Smooth muscle cell (in vitro differentiated cells): Measurements from ENCODE around the gene PASD1. TPM values are rescaled to one million over a fixed set of nuclear protein-coding genes. Genes with fewer than 3 reads are reported as not detected.

Experiments used
- DNase-seq: peaks from one replicate; lab custom pipeline; 2025; ENCODE audit not compliant: unreplicated experiment; lab: John Stamatoyannopoulos, UW
- H2AFZ ChIP-seq: fragments of 200-600 bp; sonication (generic); 2 replicates; pipeline ENCODE4 v1.6.0; 2016; ENCODE audit warnings: antibody characterized with exemption, low read depth, mild to moderate bottlenecking
- H3F3A ChIP-seq: fragments of 200-600 bp; sonication (generic); 2 replicates; pipeline ENCODE4 v1.6.0; 2017; ENCODE audit warnings: antibody characterized with exemption, low read depth
- H3K27ac ChIP-seq: fragments of 200-600 bp; sonication (generic); 2 replicates; pipeline ENCODE4 v1.5.1; 2016; ENCODE audit warnings: low read depth, mild to moderate bottlenecking
- H3K27me3 ChIP-seq: fragments of 200-600 bp; sonication (generic); 2 replicates; pipeline ENCODE4 v1.6.1; 2016; ENCODE audit warnings: low read depth, mild to moderate bottlenecking
- H3K36me3 ChIP-seq: fragments of 200-600 bp; sonication (generic); 2 replicates; pipeline ENCODE4 v1.5.1; 2016; ENCODE audit warnings: low read depth
- H3K4me1 ChIP-seq: fragments of 200-600 bp; sonication (generic); 2 replicates; pipeline ENCODE4 v1.5.1; 2016; ENCODE audit warnings: low read depth
- H3K4me2 ChIP-seq: fragments of 200-600 bp; sonication (generic); 2 replicates; pipeline ENCODE4 v1.6.0; 2016; ENCODE audit warnings: mild to moderate bottlenecking
- H3K4me3 ChIP-seq: fragments of 200-600 bp; sonication (generic); 2 replicates; pipeline ENCODE4 v1.5.1; 2016; ENCODE audit warnings: mild to moderate bottlenecking
- H3K79me2 ChIP-seq: fragments of 200-600 bp; sonication (generic); 2 replicates; pipeline ENCODE4 v1.6.0; 2016; ENCODE audit warnings: low read depth, mild to moderate bottlenecking
- H3K9ac ChIP-seq: fragments of 200-600 bp; sonication (generic); 2 replicates; pipeline ENCODE4 v1.6.0; 2016; ENCODE audit warnings: low read depth
- H3K9me3 ChIP-seq: fragments of 200-600 bp; sonication (generic); replicated peaks from 2 replicates; pipeline ENCODE4 v1.5.1; 2016; ENCODE audit warnings: low read depth
- H4K20me1 ChIP-seq: fragments of 200-600 bp; sonication (generic); 2 replicates; pipeline ENCODE4 v1.6.0; 2016; ENCODE audit warnings: low read depth
- WGBS: methylation state at CpG from one replicate; pipeline ENCODE4 v1.1.7; 2016; ENCODE audit warnings: low lambda C conversion rate; 5-methylcytosine and 5-hydroxymethylcytosine counted together
- polyA plus RNA-seq: library from polyadenylated mRNA; unstranded; fragments of >200 nt; fragmentation: Nextera tagmentation; extraction: Ambion mirVana; gene quantifications from 2 replicates; pipeline ENCODE4 v1.2.1, GENCODE V29; 2016
- total RNA-seq: library from RNA; depleted of rRNA; stranded (reverse); fragments of >200 nt; gene quantifications from 2 replicates; pipeline ENCODE4 v1.2.3, GENCODE V29; 2014
- TF ChIP-seq, protein P1 (sequence below): fragments of 200-600 bp; sonication (generic); IDR thresholded peaks from 2 replicates; pipeline ENCODE4 v1.5.1; 2017; ENCODE audit warnings: borderline replicate concordance, mild to moderate bottlenecking, antibody characterized with exemption; ENCODE audit not compliant: insufficient read depth, poor library complexity, severe bottlenecking

PASD1 gene
- total and polyA plus RNA-seq, 2 experiments from 2014 or later = 0.17 TPM; not detected in 1

DNA sequence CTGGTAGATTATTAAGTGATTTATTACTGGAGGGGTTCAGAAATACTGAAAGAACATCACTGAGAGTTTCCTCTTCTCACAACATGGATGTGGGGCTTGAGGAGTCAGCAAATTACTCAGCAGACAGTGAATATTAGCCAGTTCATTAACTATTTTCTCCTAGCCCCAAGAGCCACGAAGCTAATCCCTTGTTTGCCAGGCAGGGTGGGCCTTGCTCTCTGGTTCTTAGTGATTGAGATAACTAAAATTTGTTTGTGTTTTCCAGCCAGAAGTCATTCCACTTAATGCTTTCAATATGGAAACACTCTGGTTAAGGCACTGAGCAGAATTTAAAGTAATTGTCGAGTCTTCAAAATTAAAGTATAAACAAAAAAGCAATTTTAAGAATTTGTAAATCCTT lies 40.1 kb upstream of the PASD1 start:
- Histone ChIP-seq H4K20me1 (no peaks in the 10 kb centered on the region), H3K4me3 (no peak overlapping the region), H3K4me1 (no peaks in the 10 kb centered on the region), H3K27me3 (no peaks in the 10 kb centered on the region), H3K4me2 (peak overlapping the region; percentile 12), H3F3A (no peaks in the 10 kb centered on the region), H2AFZ (no peak overlapping the region), H3K27ac (no peak overlapping the region), H3K79me2 (no peaks in the 10 kb centered on the region), H3K9me3 (no peaks in the 10 kb centered on the region), H3K36me3 (no peaks in the 10 kb centered on the region), H3K9ac (no peak overlapping the region)
- no peak for DNase-seq
- WGBS = 35% methylated on average over 2 of the region's 2 CpGs
- TF ChIP-seq, protein P1, sequence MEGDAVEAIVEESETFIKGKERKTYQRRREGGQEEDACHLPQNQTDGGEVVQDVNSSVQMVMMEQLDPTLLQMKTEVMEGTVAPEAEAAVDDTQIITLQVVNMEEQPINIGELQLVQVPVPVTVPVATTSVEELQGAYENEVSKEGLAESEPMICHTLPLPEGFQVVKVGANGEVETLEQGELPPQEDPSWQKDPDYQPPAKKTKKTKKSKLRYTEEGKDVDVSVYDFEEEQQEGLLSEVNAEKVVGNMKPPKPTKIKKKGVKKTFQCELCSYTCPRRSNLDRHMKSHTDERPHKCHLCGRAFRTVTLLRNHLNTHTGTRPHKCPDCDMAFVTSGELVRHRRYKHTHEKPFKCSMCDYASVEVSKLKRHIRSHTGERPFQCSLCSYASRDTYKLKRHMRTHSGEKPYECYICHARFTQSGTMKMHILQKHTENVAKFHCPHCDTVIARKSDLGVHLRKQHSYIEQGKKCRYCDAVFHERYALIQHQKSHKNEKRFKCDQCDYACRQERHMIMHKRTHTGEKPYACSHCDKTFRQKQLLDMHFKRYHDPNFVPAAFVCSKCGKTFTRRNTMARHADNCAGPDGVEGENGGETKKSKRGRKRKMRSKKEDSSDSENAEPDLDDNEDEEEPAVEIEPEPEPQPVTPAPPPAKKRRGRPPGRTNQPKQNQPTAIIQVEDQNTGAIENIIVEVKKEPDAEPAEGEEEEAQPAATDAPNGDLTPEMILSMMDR = no peak

DNA sequence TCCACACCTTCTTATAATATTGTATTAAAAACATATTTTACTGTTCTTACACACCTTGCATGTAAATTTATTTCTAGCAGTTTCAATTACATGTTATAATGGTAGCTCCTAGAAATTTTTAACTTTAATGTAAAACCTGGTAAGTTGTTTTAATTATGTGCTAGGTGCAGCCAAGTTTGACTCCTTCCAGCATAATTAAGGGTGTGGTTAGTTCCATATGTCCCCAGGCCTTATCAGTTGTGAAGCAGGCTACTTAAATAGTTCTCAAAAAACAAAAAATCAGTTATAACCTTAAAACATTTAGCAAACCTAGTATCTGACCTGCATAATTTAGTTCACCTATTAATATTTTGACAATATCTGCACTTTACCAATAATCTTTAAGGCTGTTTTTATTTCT lies 26.9 kb upstream of the PASD1 start:
- Histone ChIP-seq H3K27me3 (no peaks in the 10 kb centered on the region), H3K4me2 (no peak overlapping the region)
- TF ChIP-seq, protein P1 = no peak

DNA sequence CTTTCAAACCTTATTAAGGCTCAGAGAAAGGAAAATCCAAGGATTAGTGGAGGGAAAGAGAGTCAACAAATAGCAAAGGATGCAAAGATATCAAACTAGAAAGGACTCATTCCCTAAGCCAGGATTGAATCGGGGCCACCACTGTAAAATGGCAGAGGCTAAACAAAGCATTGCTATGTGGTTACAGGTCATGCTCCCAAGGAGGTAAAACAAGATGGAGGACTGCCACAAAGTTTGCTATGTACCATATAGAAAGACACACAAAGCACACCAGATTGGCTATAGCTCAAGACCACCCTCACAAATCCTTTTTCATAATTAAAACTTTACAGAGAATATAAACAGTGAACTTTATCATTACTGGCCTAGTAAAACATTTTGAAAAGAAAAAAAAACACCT lies 25.9 kb upstream of the PASD1 start:
- no peaks in the 10 kb centered on the region for H4K20me1 ChIP-seq
- no peaks in the 10 kb centered on the region for H3K27me3 ChIP-seq
- no peaks in the 10 kb centered on the region for H3K4me1 ChIP-seq
- H3K4me3 ChIP-seq = no peak overlapping the region
- TF ChIP-seq, protein P1 = no peak
- H3K36me3 ChIP-seq = no peaks in the 10 kb centered on the region
- no peak overlapping the region for H3K27ac ChIP-seq
- H3K79me2 ChIP-seq = no peaks in the 10 kb centered on the region
- H3F3A ChIP-seq = no peaks in the 10 kb centered on the region
- DNase-seq = no peak
- WGBS = 60% methylated on average over 1 of the region's 1 CpG
- H3K9ac ChIP-seq = no peak overlapping the region
- H3K4me2 ChIP-seq = no peak overlapping the region
- no peaks in the 10 kb centered on the region for H3K9me3 ChIP-seq
- no peak overlapping the region for H2AFZ ChIP-seq

More for the DNA sequence above, 26.9 kb upstream of the PASD1 start:
- H3K9ac ChIP-seq = no peak overlapping the region
- H4K20me1 ChIP-seq = no peaks in the 10 kb centered on the region
- no peaks in the 10 kb centered on the region for H3K36me3 ChIP-seq
- DNase-seq = no peak
- no peaks in the 10 kb centered on the region for H3K9me3 ChIP-seq
- H3K27ac ChIP-seq = no peak overlapping the region
- H3K4me3 ChIP-seq = no peak overlapping the region
- no peaks in the 10 kb centered on the region for H3F3A ChIP-seq
- H2AFZ ChIP-seq = no peak overlapping the region
- no peaks in the 10 kb centered on the region for H3K4me1 ChIP-seq
- no peaks in the 10 kb centered on the region for H3K79me2 ChIP-seq
